Ishikawa (cell line): ENCODE measurements around the gene TYSND1.

ENCODE experiments used
- CEBPB ChIP-seq: IDR thresholded peaks from 2 replicates; pipeline ENCODE4 v1.6.1; 2012
- CREB1 ChIP-seq: IDR thresholded peaks from 2 replicates; pipeline ENCODE4 v1.6.1; 2012; ENCODE audit warnings: low read depth
- EGR1 ChIP-seq: IDR thresholded peaks from 2 replicates; pipeline ENCODE4 v1.6.1; 2012
- EP300 ChIP-seq: IDR thresholded peaks from 2 replicates; pipeline ENCODE4 v1.6.1; 2012; ENCODE audit warnings: borderline replicate concordance
- FOXM1 ChIP-seq: IDR thresholded peaks from 2 replicates; pipeline ENCODE4 v1.6.1; 2012; ENCODE audit warnings: low read depth, borderline replicate concordance
- MAX ChIP-seq: IDR thresholded peaks from 2 replicates; pipeline ENCODE4 v1.6.1; 2012
- NFIC ChIP-seq: IDR thresholded peaks from 2 replicates; pipeline ENCODE4 v1.6.1; 2012
- RAD21 ChIP-seq: IDR thresholded peaks from 2 replicates; pipeline ENCODE4 v1.6.1; 2012; ENCODE audit warnings: low read depth
- REST ChIP-seq: IDR thresholded peaks from 2 replicates; pipeline ENCODE4 v1.6.1; 2012; ENCODE audit warnings: low read depth, mild to moderate bottlenecking
- TAF1 ChIP-seq: IDR thresholded peaks from 2 replicates; pipeline ENCODE4 v1.6.1; 2012; ENCODE audit warnings: low read depth, mild to moderate bottlenecking
- TCF12 ChIP-seq: IDR thresholded peaks from 2 replicates; pipeline ENCODE4 v1.6.1; 2012; ENCODE audit warnings: low read depth
- TEAD4 ChIP-seq: IDR thresholded peaks from 2 replicates; pipeline ENCODE4 v1.6.1; 2012
- USF1 ChIP-seq: IDR thresholded peaks from 2 replicates; pipeline ENCODE4 v1.6.1; 2012
- YY1 ChIP-seq: IDR thresholded peaks from 2 replicates; pipeline ENCODE4 v1.6.1; 2012; ENCODE audit warnings: low read depth
- ZBTB7A ChIP-seq: IDR thresholded peaks from 2 replicates; pipeline ENCODE4 v1.6.1; 2012; ENCODE audit warnings: low read depth

TYSND1 gene

GRCh38 chr10:70124415-70124814, 22.1 kb downstream of the TYSND1 start:
- TF ChIP-seq CEBPB = no peak
- TF ChIP-seq TAF1 = no peak
- no peak for TF ChIP-seq CREB1
- no peak for TF ChIP-seq YY1
- no peak for TF ChIP-seq EGR1
- TF ChIP-seq MAX = no peak
- no peak for TF ChIP-seq TEAD4
- TF ChIP-seq REST = no peak
- TF ChIP-seq FOXM1 = no peak
- TF ChIP-seq RAD21 = no peak
- no peak for TF ChIP-seq ZBTB7A
- TF ChIP-seq USF1 = no peak
- TF ChIP-seq TCF12 = no peak
- no peak for TF ChIP-seq EP300
- TF ChIP-seq NFIC = no peak

GRCh38 chr10:70123817-70124216, 22.7 kb downstream of the TYSND1 start:
- no peak for TF ChIP-seq RAD21
- TF ChIP-seq ZBTB7A = no peak
- TF ChIP-seq USF1 = no peak
- TF ChIP-seq TCF12 = no peak
- TF ChIP-seq TAF1 = no peak
- TF ChIP-seq TEAD4 = no peak
- TF ChIP-seq YY1 = no peak
- TF ChIP-seq EGR1 = no peak
- TF ChIP-seq CEBPB = no peak
- no peak for TF ChIP-seq REST
- no peak for TF ChIP-seq FOXM1
- TF ChIP-seq EP300 = no peak
- no peak for TF ChIP-seq MAX
- TF ChIP-seq CREB1 = no peak
- TF ChIP-seq NFIC = no peak

- no peak for TF ChIP-seq CEBPB
- no peak for TF ChIP-seq EP300
- no peak for TF ChIP-seq USF1
- no peak for TF ChIP-seq TCF12
- no peak for TF ChIP-seq EGR1
- no peak for TF ChIP-seq REST
- TF ChIP-seq TEAD4 = no peak
- TF ChIP-seq RAD21 = no peak
- no peak for TF ChIP-seq MAX
- TF ChIP-seq CREB1 = no peak
- TF ChIP-seq NFIC = no peak
- no peak for TF ChIP-seq FOXM1
- no peak for TF ChIP-seq TAF1
- TF ChIP-seq ZBTB7A = no peak
- no peak for TF ChIP-seq YY1
These were observed 23.8 kb downstream of the TYSND1 start for GRCh38 chr10:70122742-70123141.
